A172 (cell line): ENCODE measurements around the gene PRADC1. TPM values are rescaled to one million over a fixed set of nuclear protein-coding genes. Genes with fewer than 3 reads are reported as not detected.
"Not testable (repeated sequence)": the region's sequence is repeated elsewhere in the genome, so short reads cannot be mapped to it uniquely, and the experiment has no call there.

ENCODE experiments used
- DNase-seq: peaks from one replicate; pipeline ENCODE4 v3.0.0-alpha.2; 2015; ENCODE audit warnings: low spot score
- total RNA-seq: library from RNA; depleted of rRNA; stranded (reverse); fragments of >200 nt; shearing (Covaris generic); gene quantifications from 2 replicates; pipeline ENCODE4 v1.2.3, GENCODE V29; 2014; rRNA removed

Gene PRADC1
- 39.3 and 48.8 TPM in 2 replicates for total RNA-seq

DNA sequence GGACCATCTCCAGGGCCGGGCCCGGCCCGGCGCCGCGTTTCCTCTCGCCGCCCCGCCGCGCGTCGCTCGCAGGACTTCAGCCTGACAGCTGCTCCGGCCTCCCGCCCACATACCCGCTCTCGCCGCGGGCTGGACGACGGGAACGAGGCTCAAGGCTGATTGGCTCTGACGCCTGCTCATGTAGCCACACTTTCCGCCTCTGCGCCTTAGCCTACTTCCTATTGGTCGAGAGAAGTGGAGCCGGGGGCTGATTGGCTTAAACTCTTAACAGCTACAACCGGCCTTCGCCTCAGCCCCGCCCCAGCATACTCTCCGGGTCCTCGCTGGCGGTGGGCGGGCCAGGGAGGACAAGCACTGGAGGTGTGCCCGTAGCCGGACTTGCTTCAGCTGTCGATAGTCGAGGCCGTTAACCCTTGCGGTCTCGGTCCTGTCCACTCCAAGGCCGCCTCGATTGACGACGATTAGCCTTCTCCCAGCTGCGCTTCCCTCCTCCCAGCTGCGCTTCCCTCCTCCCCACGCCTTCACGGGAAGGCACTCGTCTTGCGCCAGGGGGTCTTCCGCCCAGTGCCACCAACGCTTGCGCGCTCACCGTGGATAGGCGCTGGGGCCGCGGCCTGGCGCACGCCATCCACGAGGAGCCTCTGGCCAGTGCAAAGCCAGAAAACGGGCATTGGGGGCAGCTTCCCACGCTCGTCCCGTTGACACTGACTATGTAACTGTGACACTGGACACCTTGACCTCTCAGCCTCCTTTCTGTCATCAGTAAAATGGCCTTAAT lies at the start of gene PRADC1:
TSS of gene PRADC1 (minus strand) at position 86 of the 778 bp plus-strand sequence. CDS start at position 7, 79 bp downstream.
- DNase-seq: peak; percentile 99

DNA sequence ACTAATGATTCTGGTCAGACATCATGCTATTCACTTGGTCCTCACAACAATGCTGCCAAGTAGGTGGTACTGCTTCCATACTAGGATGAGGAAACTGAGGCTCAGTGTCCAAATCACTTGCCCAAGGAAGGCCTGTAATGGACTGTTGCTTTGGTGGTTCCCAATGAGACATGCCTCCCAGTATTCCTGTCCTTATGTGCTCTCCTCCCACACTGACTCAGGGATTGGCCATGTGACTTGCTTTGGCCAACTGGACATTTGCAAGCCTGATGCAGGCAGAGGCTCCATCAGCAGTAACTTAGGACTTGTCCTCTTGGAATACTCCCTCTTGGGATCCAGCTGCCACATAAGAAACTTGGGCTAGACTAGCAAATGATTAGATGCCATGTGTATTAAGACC lies 48.2 kb upstream of the PRADC1 start:
- no peak for DNase-seq

DNA sequence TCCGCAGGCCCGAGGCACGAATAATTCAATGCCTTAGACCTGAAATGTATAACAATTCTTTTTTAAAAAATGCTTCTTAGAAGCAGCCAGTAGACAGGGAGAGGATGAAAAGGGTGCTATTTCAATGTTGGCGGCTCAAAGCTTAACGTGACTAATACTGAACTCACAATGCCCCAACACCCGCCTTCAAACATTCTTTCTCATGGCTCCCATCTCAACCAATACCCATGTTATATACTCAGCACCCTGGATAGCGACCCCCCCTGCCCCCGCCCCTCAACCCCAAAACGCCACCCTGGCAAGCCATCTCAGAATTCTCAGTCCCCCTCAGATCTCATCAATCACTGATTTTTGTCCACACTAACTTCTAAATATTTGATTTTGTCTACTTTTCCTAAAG lies 46.8 kb upstream of the PRADC1 start:
- no peak for DNase-seq

DNA sequence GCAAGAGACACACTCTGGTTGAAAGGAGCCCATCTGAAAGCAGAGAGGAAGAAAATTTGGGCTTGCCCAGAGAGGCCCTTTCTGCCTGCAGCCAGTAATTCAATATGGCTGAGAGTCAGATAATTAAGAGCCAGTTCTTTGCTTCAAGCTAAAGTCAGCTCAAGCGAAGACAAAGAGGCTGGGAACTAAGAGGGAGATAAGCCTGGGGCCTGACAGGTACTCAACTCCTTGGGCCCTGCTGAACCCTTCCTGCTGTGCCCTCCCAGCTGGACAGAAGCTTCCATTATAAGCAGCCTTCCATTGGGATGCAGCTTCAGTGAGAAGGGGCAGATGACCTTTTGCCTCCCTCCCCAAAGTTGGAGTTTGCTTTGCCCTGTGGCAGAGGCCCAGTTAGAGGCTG lies 39.2 kb upstream of the PRADC1 start:
- no peak for DNase-seq

DNA sequence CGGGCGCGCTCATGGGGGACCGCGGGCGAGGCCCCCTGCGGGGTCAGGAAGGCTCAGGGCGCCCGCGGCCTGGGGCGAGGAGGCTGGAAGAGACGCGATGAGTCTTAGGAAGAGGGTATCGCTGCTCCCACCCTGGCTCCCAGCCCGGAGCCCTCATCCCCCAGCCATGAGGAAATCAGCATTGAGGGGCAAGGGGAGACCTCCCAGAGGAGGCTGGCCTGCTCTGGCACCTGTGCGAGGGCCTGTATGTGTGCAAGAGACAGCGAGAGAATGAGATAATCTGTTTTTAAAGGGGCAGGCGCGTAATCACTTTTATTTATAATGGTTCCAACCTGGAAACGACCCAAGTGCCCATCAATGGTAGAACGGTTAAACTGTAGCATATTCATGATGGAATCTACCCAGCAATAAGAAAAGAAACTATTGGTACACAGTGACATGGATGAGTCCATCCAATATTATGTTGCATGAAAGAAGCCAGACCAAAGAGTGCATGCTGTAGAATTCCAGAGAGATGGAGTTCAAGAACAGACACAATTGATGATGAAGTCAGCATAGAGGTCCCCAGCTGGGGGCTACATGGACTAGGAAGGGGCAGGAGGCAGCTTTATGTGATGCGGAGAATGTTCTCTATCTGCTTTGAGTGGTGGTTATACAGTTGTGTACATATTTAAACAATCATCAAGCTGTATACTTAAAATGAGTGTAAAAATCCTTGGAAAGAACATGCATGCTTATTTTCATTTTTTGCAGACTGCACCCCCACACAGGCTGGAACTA lies 36.8 kb upstream of the PRADC1 start:
- DNase-seq: no peak

- DNase-seq: no peak
These were observed 36.0 kb upstream of the PRADC1 start for GRCh38 chr2:73268830-73269685.

GRCh38 chr2:73268366-73268829 lies 35.4 kb upstream of the PRADC1 start:
- no peak for DNase-seq

- DNase-seq: no peak
These were observed 34.0 kb upstream of the PRADC1 start for GRCh38 chr2:73267008-73267407.

DNA sequence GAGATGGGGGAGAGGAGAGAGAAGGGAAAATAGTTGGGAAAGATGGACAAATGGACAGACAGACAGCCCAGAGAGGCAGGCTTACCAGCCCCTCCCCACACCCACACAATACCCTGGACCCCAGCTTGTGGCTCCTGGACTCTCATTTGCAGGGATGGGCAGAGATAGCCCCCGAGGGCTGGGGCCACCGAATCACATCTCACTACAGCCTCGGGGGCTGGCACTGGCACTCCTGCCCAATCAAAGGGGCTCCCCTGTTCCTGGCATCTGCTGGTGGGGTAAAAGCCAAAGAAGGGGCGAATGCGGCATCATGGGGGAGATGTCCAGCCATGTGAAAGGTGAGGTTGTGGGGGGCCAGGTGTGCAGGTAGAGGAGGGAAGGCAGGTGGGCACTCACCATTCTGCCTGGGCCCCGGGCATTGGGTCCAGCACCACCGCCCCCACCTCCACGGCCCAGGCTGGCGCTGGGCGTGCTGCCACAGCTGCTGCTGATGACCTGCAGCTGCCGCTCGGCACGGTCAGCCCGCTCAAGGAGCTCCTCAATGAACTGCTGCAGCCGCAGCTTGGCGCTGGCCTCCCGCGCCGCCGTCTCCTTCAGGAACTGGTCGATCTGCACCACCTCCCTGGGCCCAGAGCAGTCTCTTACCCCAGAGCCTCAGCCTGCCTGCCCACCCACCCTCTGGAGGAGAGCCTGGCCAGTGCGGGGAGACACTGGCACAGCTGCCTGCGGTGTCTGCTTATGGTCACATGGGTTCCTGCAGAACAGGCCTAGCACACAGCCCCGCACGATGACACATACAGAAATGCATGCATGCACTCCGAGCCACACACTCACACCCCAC lies 33.2 kb upstream of the PRADC1 start:
- DNase-seq: no peak

DNA sequence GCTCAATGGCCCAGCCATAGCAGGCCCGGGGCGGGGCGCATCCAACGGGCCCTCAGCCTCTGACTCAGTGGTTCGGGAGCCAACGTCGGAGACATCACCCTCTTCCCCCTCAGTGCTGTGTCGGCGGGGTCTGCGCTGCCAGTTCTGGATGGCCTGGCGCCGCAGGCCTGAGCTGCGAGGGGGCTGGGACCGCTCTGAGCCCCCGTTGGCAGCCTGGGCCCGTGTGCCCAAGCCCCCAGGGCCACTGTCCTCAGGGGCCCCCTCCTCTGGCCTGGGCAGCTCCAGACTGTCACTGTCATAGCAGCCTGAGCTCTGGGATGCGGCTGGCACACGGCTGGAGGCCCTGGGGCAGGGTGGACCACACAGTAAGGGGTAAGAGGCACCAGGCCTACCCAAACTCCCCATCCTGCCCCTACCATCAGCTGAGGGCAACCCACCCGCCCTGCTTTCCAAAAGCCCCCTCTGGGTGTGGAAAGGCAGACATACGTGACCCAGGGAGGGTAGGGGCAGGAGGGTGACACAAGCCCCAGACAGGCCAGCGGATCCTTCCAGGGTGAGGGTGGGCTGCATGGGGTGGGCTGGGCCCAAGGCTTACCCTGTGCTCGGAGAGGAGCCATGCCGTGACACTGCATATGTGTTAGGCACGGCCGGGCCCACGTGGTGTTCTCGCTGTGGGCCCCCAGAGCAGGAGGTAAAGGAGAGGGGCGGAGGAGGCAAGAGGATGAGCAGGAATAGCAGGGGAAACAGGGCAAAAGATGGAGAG lies 32.4 kb upstream of the PRADC1 start:
- no peak for DNase-seq

GRCh38 chr2:73264783-73265182 lies 31.7 kb upstream of the PRADC1 start:
- DNase-seq: no peak

DNA sequence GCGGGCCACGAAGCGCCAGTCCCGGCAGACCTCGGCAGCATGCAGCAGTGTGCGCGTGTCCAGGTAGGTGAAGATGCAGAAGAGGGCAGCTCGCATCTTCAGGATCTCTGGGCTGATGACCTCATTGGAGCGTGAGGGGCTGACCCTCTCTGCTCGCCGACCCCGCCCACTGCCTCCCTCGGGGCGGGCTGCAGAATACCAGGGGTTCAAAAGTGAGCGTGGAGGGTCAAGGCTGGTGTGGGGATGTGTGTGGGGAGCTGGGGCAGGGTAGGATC lies 31.2 kb upstream of the PRADC1 start:
- no peak for DNase-seq

DNA sequence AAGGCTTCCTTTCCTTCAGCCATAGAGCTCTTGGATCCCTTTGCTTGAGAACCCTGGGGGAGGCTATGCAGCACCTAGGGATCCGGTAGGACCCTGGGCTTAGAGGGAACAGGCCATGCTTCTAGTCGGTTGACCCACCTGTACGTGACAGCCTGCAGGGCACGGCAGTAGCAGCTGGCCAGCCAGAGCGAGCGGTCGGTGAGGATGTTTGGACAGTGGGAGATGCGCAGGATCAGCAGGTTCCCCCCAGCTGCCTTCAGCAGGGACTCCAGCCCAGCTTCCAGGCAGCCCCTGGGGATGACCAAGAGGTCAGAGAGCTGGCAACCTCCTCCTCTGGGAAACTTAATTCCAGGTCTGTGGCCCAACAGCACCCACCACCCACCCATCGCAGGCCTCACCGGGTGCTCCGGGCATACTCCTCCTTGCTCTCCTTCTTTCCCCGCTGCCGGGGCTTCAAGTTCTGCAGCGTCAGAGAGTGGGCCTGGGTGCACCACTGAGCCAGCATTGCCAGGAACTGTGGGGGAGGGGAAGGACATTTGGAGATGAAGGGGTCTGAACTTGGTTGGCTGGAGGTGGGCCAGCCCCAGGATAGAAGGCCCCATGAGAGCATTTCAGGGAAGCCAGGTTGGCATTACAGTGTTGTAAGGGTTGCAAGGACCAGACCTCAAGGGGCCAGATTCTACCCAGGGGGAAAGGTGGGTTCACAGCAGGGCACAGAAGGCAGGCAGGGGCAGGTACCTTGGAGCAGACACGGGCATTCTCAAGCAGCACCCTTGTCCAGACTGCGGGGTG lies 30.7 kb upstream of the PRADC1 start:
- no peak for DNase-seq

DNA sequence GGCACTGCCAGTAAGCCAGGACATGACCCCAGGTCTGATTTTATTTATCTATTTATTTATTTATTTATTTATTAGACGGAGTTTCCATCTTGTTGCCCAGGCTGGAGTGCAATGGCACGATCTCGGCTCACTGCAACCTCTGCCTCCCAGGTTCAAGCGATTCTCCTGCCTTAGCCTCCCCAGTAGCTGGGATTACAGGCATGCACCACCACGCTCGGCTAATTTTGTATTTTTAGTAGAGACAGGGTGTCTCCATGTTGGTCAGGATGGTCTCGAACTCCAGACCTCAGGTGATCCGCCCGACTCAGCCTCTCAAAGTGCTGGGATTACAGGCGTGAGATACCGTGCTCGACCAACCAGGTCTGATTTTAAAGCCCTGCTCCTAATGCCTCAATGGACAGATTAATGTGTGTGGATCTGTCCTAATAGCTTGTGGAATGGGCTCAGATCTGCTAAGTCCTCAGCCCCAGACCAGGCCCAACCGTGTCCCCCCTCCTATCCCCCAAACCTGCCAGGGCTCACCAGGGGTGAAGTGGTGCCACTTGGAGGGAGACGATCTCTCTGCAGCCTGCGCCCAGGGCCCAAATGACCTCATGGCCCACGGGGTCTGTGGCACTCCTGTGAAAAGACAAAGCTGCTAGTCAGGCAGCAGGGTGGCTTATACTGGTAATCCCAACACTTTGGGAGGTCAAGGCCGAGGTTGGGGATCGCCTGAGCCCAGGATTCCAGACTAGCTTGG lies 29.8 kb upstream of the PRADC1 start:
- not testable (repeated sequence) for DNase-seq

DNA sequence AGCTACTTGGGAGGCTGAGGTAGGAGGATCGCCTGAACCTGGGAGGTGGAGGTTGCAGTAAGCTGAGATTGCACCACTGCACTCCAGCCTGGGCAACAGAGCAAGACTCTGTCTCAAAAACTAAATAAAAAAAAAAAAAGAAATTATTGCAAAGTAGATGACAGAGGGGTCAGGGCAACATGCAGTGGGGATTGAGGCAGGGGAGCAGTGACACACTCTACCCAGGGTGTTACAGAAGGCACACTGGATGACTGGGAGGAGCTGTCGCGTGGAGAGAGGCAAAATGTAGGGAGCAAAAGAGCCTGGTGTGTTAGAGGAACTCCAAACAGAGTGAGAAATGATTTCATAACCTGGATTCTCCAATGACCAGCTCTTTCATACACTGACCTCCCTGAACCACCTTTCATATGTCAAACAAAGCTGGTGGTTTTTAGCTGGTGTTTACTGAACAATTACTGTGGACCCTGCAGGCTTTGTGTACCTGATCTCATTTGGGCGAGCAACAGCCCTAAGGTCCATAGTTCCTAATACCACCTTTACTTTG lies 29.1 kb upstream of the PRADC1 start:
- no peak for DNase-seq

GRCh38 chr2:73260338-73260984 lies 27.4 kb upstream of the PRADC1 start:
- no peak for DNase-seq

DNA sequence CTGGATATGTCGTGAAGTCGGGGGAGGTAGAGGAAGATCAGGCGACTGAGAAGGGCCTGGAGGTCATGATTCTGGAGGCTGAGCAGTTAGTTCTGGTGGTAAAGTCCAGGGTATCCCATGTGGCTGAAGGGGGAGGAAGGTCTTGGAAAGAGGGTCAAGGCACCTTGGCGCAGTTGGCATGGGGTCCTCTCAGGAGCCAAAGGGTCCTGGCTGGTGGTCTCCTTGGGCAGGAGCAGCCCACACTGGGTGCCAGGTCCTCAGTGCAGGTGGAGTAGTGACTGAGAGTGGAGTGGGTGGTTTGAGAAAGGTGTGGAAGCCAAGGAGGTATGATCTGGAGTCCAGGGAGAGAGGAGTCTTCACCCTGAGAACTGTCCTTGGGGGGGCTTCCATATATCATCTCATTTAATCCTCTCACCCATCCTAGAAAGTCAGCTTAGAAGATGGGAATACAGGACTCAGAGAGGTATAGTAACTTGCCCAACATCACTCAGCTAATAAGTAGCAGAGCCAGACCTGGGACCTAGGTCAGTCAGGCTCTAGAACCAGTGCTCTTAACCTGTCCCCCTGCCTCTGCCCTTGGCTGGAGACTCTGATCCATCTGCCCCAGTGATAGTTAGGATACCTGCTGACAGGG lies 26.8 kb upstream of the PRADC1 start:
- DNase-seq: no peak

GRCh38 chr2:73259276-73259675 lies 26.2 kb upstream of the PRADC1 start:
- no peak for DNase-seq
